IMR-90 (cell line): ENCODE data around the gene TCEAL4. TPM values are rescaled to one million over a fixed set of nuclear protein-coding genes. Genes with fewer than 3 reads are reported as not detected.

Experiments used
- ATAC-seq: fragments of 200-7000 bp; cut with Tn5 transposase; 2 replicates; pipeline ENCODE4 v1.9.1; 2020; ENCODE audit warnings: low read depth, mild to moderate bottlenecking, moderate library complexity
- BruUV-seq: library from RNA; stranded (reverse); fragments of 400-500 nt; replicated peaks from 2 replicates; lab custom pipeline; 2021; lab: Mats Ljungman, UMichigan
- CTCF ChIA-PET: fragments of 300-600 bp; formaldehyde crosslinking; extraction: SDS; loops from one replicate; lab custom pipeline; 2021; ENCODE audit warnings: antibody characterized with exemption; lab: Yijun Ruan, JAX
- POLR2A ChIA-PET: fragments of 300-600 bp; sonication (Branson Sonifier 250); formaldehyde crosslinking; loops from one replicate; lab custom pipeline; 2022; ENCODE audit warnings: antibody characterized with exemption; ENCODE audit not compliant: unreplicated experiment; lab: Charles Lee
- DNase-seq: peaks from one replicate; pipeline ENCODE4 v3.0.0; 2013
- H2AFZ ChIP-seq: replicated peaks from 2 replicates; pipeline ENCODE3; 2013; ENCODE audit warnings: low read length, mild to moderate bottlenecking; ENCODE audit not compliant: poor library complexity
- H2AK5ac ChIP-seq: 2 replicates; pipeline ENCODE4 v1.6.1; 2013; ENCODE audit warnings: low read depth, low read length, inconsistent platforms
- H2AK9ac ChIP-seq: replicated peaks from 2 replicates; pipeline ENCODE3; 2013; ENCODE audit warnings: mild to moderate bottlenecking, low read depth, low read length, moderate library complexity; ENCODE audit not compliant: poor library complexity
- H2BK120ac ChIP-seq: 2 replicates; pipeline ENCODE4 v1.6.1; 2013; ENCODE audit warnings: low read depth, low read length, inconsistent platforms
- H2BK15ac ChIP-seq: 3 replicates; pipeline ENCODE4 v1.6.1; 2013; ENCODE audit warnings: low read depth, low read length, inconsistent platforms
- H2BK20ac ChIP-seq: 2 replicates; pipeline ENCODE4 v1.6.1; 2013; ENCODE audit warnings: low read depth, mild to moderate bottlenecking, inconsistent platforms, low read length, moderate library complexity
- H2BK5ac ChIP-seq: 2 replicates; pipeline ENCODE4 v1.6.1; 2013; ENCODE audit warnings: mild to moderate bottlenecking, low read depth, low read length, inconsistent platforms; ENCODE audit not compliant: poor library complexity, severe bottlenecking
- H3K14ac ChIP-seq: replicated peaks from 2 replicates; pipeline ENCODE4 v1.6.1; 2013; ENCODE audit warnings: low read depth, low read length, inconsistent platforms
- H3K18ac ChIP-seq: 2 replicates; pipeline ENCODE4 v1.6.1; 2013; ENCODE audit warnings: low read depth, low read length, control low read depth
- H3K23ac ChIP-seq: 2 replicates; pipeline ENCODE4 v1.6.1; 2013; ENCODE audit warnings: low read depth, low read length, inconsistent platforms
- H3K27ac ChIP-seq: 2 replicates; pipeline ENCODE4 v1.5.1; 2013; ENCODE audit warnings: mild to moderate bottlenecking, control low read depth, low read length; ENCODE audit not compliant: insufficient read depth
- H3K27me3 ChIP-seq: 2 replicates; pipeline ENCODE4 v1.6.1; 2013; ENCODE audit warnings: low read length; ENCODE audit not compliant: control insufficient read depth, insufficient read depth
- H3K36me3 ChIP-seq: 2 replicates; pipeline ENCODE4 v1.6.1; 2013; ENCODE audit warnings: low read length, mixed read lengths; ENCODE audit not compliant: control insufficient read depth, insufficient read depth
- H3K4ac ChIP-seq: 2 replicates; pipeline ENCODE4 v1.6.1; 2013; ENCODE audit warnings: low read depth, low read length, inconsistent platforms
- H3K4me1 ChIP-seq: 2 replicates; pipeline ENCODE4 v1.6.1; 2013; ENCODE audit warnings: low read length, mixed read lengths; ENCODE audit not compliant: control insufficient read depth, insufficient read depth
- H3K4me2 ChIP-seq: 2 replicates; pipeline ENCODE4 v1.6.1; 2013; ENCODE audit warnings: low read depth, mild to moderate bottlenecking, control low read depth, low read length, moderate library complexity
- H3K4me3 ChIP-seq: 2 replicates; pipeline ENCODE4 v1.5.1; 2013; ENCODE audit warnings: low read depth, mild to moderate bottlenecking, control low read depth, low read length, moderate library complexity; ENCODE audit not compliant: insufficient read depth
- H3K56ac ChIP-seq: 2 replicates; pipeline ENCODE4 v1.6.1; 2013; ENCODE audit warnings: low read length, inconsistent platforms; ENCODE audit not compliant: insufficient read depth; ENCODE audit errors: extremely low read depth
- H3K79me1 ChIP-seq, 2 experiments: 2 replicates each; pipeline ENCODE4 v1.6.1; 2013; ENCODE audit warnings: low read length in 2 of 2, inconsistent platforms in 1 of 2, low read depth in 1 of 2
- H3K9ac ChIP-seq: 2 replicates; pipeline ENCODE4 v1.6.1; 2013; ENCODE audit warnings: low read depth, low read length, control low read depth
- H3K9me1 ChIP-seq: 2 replicates; pipeline ENCODE4 v1.6.1; 2013; ENCODE audit warnings: low read length, inconsistent platforms; ENCODE audit not compliant: insufficient read depth
- H3K9me3 ChIP-seq: 2 replicates; pipeline ENCODE4 v1.6.1; 2013; ENCODE audit warnings: low read length; ENCODE audit not compliant: control insufficient read depth, insufficient read depth
- H4K20me1 ChIP-seq: 2 replicates; pipeline ENCODE4 v1.6.1; 2013; ENCODE audit warnings: low read length, inconsistent platforms; ENCODE audit not compliant: insufficient read depth
- H4K5ac ChIP-seq: 2 replicates; pipeline ENCODE4 v1.6.1; 2013; ENCODE audit warnings: mild to moderate bottlenecking, low read depth, low read length, control low read depth
- H4K8ac ChIP-seq, 2 experiments: 2 replicates each; pipeline ENCODE4 v1.6.1; 2013; ENCODE audit warnings: low read depth in 2 of 2, low read length in 2 of 2, control low read depth in 1 of 2, inconsistent platforms in 1 of 2
- H4K91ac ChIP-seq: 2 replicates; pipeline ENCODE4 v1.6.1; 2013; ENCODE audit warnings: low read depth, low read length, inconsistent platforms; ENCODE audit not compliant: insufficient read depth
- BHLHE40 ChIP-seq: fragments of 150-350 bp; IDR thresholded peaks from 2 replicates; pipeline ENCODE4 v1.6.1; 2016; ENCODE audit warnings: mild to moderate bottlenecking, low read depth, low read length
- MAZ ChIP-seq: IDR thresholded peaks from 2 replicates; pipeline ENCODE4 v1.6.1; 2012; ENCODE audit warnings: low read depth, mild to moderate bottlenecking, low read length, improper control_type of control experiment, moderate library complexity, borderline replicate concordance
- NFE2L2 ChIP-seq: fragments of 150-350 bp; IDR thresholded peaks from 2 replicates; pipeline ENCODE4 v1.6.1; 2016; ENCODE audit warnings: low read depth, mild to moderate bottlenecking, low read length
- POLR2A ChIP-seq: IDR thresholded peaks from 2 replicates; pipeline ENCODE4 v1.6.1; 2012; ENCODE audit warnings: mild to moderate bottlenecking, low read depth, low read length
- RAD21 ChIP-seq: IDR thresholded peaks from 2 replicates; pipeline ENCODE4 v1.6.1; 2012; ENCODE audit warnings: low read length, improper control_type of control experiment
- RCOR1 ChIP-seq: IDR thresholded peaks from 2 replicates; pipeline ENCODE4 v1.6.1; 2012; ENCODE audit warnings: mild to moderate bottlenecking, low read length, improper control_type of control experiment; ENCODE audit not compliant: insufficient replicate concordance
- SMC3 ChIP-seq: fragments of 150-350 bp; IDR thresholded peaks from 2 replicates; pipeline ENCODE4 v1.6.1; 2016; ENCODE audit warnings: low read depth, mild to moderate bottlenecking, antibody characterized with exemption, low read length, moderate library complexity
- WGBS, 2 experiments: methylation state at CpG; one replicate each; pipeline versions ENCODE4 v1.1.5 to v1.1.7; 2013; ENCODE audit warnings: missing lambda C conversion rate in 2 of 2; ENCODE audit not compliant: insufficient read length in 1 of 2; ENCODE audit errors: extremely low coverage in 2 of 2; 5-methylcytosine and 5-hydroxymethylcytosine counted together
- dilution Hi-C: fragments of 300-500 bp; cut with HindIII; formaldehyde crosslinking; loops from one replicate; pipeline ENCODE4 v1.14.3; 2018; ENCODE audit warnings: low sequenced_read_pairs; ENCODE audit not compliant: unreplicated experiment
- in situ Hi-C: fragments of 300-500 bp; cut with MboI; formaldehyde crosslinking; loops from 3 replicates; pipeline ENCODE4 v1.14.3; 2019; ENCODE audit warnings: low sequenced_read_pairs, inconsistent platforms, mixed read lengths
- intact Hi-C: fragments of 100-400 bp; cut with micrococcal nuclease; formaldehyde crosslinking; loops from 2 replicates; pipeline ENCODE4 v1.10.0; 2022
- polyA plus RNA-seq, 3 experiments: library from polyadenylated mRNA; depleted of rRNA; stranded (reverse); fragments of >200 nt; gene quantifications; 2 replicates each; pipeline ENCODE4 v1.2.3, GENCODE V29; 2012; ENCODE audit warnings: low replicate concordance in 1 of 3
- total RNA-seq: library from RNA; depleted of rRNA; stranded (reverse); fragments of >200 nt; gene quantifications from 2 replicates; pipeline ENCODE4 v1.2.3, GENCODE V29; 2012
- TF ChIP-seq, protein P1 (sequence below): fragments of 150-350 bp; IDR thresholded peaks from 2 replicates; pipeline ENCODE4 v1.6.1; 2017; ENCODE audit warnings: mild to moderate bottlenecking, antibody characterized with exemption, low read length, low read depth
- TF ChIP-seq, protein P2 (sequence below): conservative IDR thresholded peaks from 2 replicates; pipeline ENCODE4 v1.5.1; 2012; ENCODE audit warnings: mild to moderate bottlenecking, low read depth, low read length, improper control_type of control experiment

The TCEAL4 gene
- total and polyA plus RNA-seq, 2 of the 4 experiments (the other 2 are of a cell fraction) = 11.1 to 31.9 TPM

DNA sequence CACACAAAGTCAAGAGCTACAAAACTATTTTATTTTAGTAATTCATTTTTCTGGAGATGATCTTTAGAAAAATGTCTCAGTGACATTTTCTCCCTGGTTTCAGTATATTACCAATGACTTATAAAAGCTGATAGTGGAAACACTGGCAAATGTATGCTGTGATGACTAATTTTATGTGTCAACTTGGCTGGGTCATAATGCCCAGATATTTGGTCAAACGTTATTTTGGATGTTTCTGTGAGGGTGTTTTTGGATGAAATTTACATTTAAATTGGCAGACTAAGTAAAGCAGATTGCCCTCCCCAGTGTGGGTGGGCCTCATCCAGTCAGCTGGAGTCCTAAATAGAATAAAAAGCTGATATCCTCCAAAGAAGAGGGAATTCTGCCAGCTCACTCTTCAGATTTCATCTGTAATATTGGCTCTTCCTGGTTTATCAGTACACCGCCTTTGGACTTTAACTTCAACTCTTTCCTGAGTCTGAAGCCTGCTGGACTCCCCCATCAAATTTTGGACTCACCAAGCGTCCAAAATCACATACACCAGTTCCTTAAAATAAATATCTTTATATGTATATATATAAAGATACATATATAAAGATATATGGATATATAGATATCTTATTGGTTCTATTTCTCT lies 34.8 kb upstream of the TCEAL4 start:
- H2BK5ac ChIP-seq = no peak overlapping the region
- TF ChIP-seq RCOR1 (no peak), NFE2L2 (no peak), BHLHE40 (no peak), POLR2A (no peak), RAD21 (no peak), MAZ (no peak), SMC3 (no peak)
- TF ChIP-seq, protein P1, sequence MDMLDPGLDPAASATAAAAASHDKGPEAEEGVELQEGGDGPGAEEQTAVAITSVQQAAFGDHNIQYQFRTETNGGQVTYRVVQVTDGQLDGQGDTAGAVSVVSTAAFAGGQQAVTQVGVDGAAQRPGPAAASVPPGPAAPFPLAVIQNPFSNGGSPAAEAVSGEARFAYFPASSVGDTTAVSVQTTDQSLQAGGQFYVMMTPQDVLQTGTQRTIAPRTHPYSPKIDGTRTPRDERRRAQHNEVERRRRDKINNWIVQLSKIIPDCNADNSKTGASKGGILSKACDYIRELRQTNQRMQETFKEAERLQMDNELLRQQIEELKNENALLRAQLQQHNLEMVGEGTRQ = no peak
- TF ChIP-seq, protein P2, sequence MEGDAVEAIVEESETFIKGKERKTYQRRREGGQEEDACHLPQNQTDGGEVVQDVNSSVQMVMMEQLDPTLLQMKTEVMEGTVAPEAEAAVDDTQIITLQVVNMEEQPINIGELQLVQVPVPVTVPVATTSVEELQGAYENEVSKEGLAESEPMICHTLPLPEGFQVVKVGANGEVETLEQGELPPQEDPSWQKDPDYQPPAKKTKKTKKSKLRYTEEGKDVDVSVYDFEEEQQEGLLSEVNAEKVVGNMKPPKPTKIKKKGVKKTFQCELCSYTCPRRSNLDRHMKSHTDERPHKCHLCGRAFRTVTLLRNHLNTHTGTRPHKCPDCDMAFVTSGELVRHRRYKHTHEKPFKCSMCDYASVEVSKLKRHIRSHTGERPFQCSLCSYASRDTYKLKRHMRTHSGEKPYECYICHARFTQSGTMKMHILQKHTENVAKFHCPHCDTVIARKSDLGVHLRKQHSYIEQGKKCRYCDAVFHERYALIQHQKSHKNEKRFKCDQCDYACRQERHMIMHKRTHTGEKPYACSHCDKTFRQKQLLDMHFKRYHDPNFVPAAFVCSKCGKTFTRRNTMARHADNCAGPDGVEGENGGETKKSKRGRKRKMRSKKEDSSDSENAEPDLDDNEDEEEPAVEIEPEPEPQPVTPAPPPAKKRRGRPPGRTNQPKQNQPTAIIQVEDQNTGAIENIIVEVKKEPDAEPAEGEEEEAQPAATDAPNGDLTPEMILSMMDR = no peak
- H3K4me3 ChIP-seq = no peak overlapping the region
- no peak overlapping the region for H3K14ac ChIP-seq
- ATAC-seq (no peak), DNase-seq (no peak)
- H3K4ac ChIP-seq = no peak overlapping the region
- H2BK15ac ChIP-seq = no peak overlapping the region
- H2AK5ac ChIP-seq = no peak overlapping the region
- in situ Hi-C loops = no loop called here
- no peak overlapping the region for H3K23ac ChIP-seq
- ChIA-PET CTCF (interaction anchor here (0.7 to 1.2 kb wide), 3 partner anchors 14 to 136 kb away, joined by 3 to 5 read pairs (median 3); no protein-coding TSS in a partner anchor), POLR2A (no interaction called here)
- no peak overlapping the region for H3K9ac ChIP-seq
- no TSS peak for BruUV-seq
- H2AFZ ChIP-seq = no peak overlapping the region
- no peaks in the 10 kb centered on the region for H3K79me1 ChIP-seq
- H3K36me3 ChIP-seq = no peaks in the 10 kb centered on the region
- no peak overlapping the region for H3K18ac ChIP-seq
- H3K9me1 ChIP-seq = no peaks in the 10 kb centered on the region
- no peak overlapping the region for H4K8ac ChIP-seq
- H3K9me3 ChIP-seq = no peaks in the 10 kb centered on the region
- no peak overlapping the region for H3K4me2 ChIP-seq
- H3K4me1 ChIP-seq = no peaks in the 10 kb centered on the region
- H3K27ac ChIP-seq = no peak overlapping the region
- no peak overlapping the region for H4K91ac ChIP-seq
- intact Hi-C loops = no loop called here
- H2BK120ac ChIP-seq = no peak overlapping the region
- no peaks in the 10 kb centered on the region for H3K27me3 ChIP-seq
- WGBS, 2 experiments = no CpG with 5 or more reads among the region's 3 CpGs
- no peak overlapping the region for H2AK9ac ChIP-seq
- H4K20me1 ChIP-seq = no peaks in the 10 kb centered on the region
- no peak overlapping the region for H3K56ac ChIP-seq
- no peak overlapping the region for H4K5ac ChIP-seq
- no peak overlapping the region for H2BK20ac ChIP-seq
- dilution Hi-C loops = no loop called here
